Loucy (cell line): ENCODE measurements around the gene IGFLR1.
"Not testable (repeated sequence)": the region's sequence is repeated elsewhere in the genome, so short reads cannot be mapped to it uniquely, and the experiment has no call there.

Experiments used
- H2AFZ ChIP-seq: fragments of 200-600 bp; sonication (generic); 2 replicates; pipeline ENCODE4 v1.6.0; 2016; ENCODE audit warnings: antibody characterized with exemption, mild to moderate bottlenecking, low read length, moderate library complexity
- H3F3A ChIP-seq: fragments of 200-600 bp; 2 replicates; pipeline ENCODE4 v1.6.0; 2016; ENCODE audit warnings: antibody characterized with exemption, low read depth, mild to moderate bottlenecking
- H3K27me3 ChIP-seq: fragments of 200-600 bp; sonication (generic); 2 replicates; pipeline ENCODE4 v1.6.1; 2014; ENCODE audit warnings: low read length, mild to moderate bottlenecking; ENCODE audit not compliant: insufficient read depth, poor library complexity, severe bottlenecking
- H3K36me3 ChIP-seq: fragments of 200-600 bp; sonication (generic); 2 replicates; pipeline ENCODE4 v1.6.1; 2016; ENCODE audit warnings: low read length; ENCODE audit not compliant: insufficient read depth
- H3K4me1 ChIP-seq: fragments of 200-600 bp; sonication (generic); 2 replicates; pipeline ENCODE4 v1.5.1; 2014; ENCODE audit warnings: low read length, mild to moderate bottlenecking; ENCODE audit not compliant: insufficient read depth, poor library complexity, severe bottlenecking
- H3K4me2 ChIP-seq: fragments of 200-600 bp; sonication (generic); 2 replicates; pipeline ENCODE4 v1.6.0; 2014; ENCODE audit warnings: antibody characterized with exemption, low read length, low read depth, mild to moderate bottlenecking; ENCODE audit not compliant: poor library complexity, severe bottlenecking
- H3K4me3 ChIP-seq: fragments of 200-600 bp; sonication (generic); 2 replicates; pipeline ENCODE4 v1.5.1; 2014; ENCODE audit warnings: low read length, mild to moderate bottlenecking, mixed read lengths; ENCODE audit not compliant: poor library complexity, severe bottlenecking
- H3K79me2 ChIP-seq: fragments of 200-600 bp; sonication (generic); 2 replicates; pipeline ENCODE4 v1.6.1; 2014; ENCODE audit warnings: low read length; ENCODE audit not compliant: insufficient read depth
- H3K9ac ChIP-seq: fragments of 200-600 bp; sonication (generic); 2 replicates; pipeline ENCODE4 v1.6.0; 2014; ENCODE audit warnings: mild to moderate bottlenecking, low read depth, low read length, moderate library complexity; ENCODE audit not compliant: poor library complexity, severe bottlenecking
- H3K9me2 ChIP-seq: fragments of 200-600 bp; sonication (generic); replicated peaks from 2 replicates; pipeline ENCODE4 v1.6.1; 2016; ENCODE audit warnings: low read depth, low read length, mixed read lengths
- H3K9me3 ChIP-seq: fragments of 200-600 bp; sonication (generic); 2 replicates; pipeline ENCODE4 v1.6.1; 2014; ENCODE audit warnings: mild to moderate bottlenecking, antibody characterized with exemption, low read length, low read depth; ENCODE audit not compliant: insufficient read depth
- H4K20me1 ChIP-seq: fragments of 200-600 bp; sonication (generic); 2 replicates; pipeline ENCODE4 v1.6.0; 2014; ENCODE audit warnings: antibody characterized with exemption, low read length, mild to moderate bottlenecking; ENCODE audit not compliant: insufficient read depth, poor library complexity, severe bottlenecking
- CTCF ChIP-seq: fragments of 200-600 bp; sonication (generic); conservative IDR thresholded peaks from 2 replicates; pipeline ENCODE4 v1.5.1; 2014; ENCODE audit warnings: mild to moderate bottlenecking, antibody characterized with exemption, low read length
- EZH2phosphoT487 ChIP-seq: fragments of 200-600 bp; IDR thresholded peaks from 2 replicates; pipeline ENCODE4 v1.6.1; 2018; ENCODE audit warnings: antibody characterized with exemption, mild to moderate bottlenecking, moderate library complexity, borderline replicate concordance

Gene IGFLR1

DNA sequence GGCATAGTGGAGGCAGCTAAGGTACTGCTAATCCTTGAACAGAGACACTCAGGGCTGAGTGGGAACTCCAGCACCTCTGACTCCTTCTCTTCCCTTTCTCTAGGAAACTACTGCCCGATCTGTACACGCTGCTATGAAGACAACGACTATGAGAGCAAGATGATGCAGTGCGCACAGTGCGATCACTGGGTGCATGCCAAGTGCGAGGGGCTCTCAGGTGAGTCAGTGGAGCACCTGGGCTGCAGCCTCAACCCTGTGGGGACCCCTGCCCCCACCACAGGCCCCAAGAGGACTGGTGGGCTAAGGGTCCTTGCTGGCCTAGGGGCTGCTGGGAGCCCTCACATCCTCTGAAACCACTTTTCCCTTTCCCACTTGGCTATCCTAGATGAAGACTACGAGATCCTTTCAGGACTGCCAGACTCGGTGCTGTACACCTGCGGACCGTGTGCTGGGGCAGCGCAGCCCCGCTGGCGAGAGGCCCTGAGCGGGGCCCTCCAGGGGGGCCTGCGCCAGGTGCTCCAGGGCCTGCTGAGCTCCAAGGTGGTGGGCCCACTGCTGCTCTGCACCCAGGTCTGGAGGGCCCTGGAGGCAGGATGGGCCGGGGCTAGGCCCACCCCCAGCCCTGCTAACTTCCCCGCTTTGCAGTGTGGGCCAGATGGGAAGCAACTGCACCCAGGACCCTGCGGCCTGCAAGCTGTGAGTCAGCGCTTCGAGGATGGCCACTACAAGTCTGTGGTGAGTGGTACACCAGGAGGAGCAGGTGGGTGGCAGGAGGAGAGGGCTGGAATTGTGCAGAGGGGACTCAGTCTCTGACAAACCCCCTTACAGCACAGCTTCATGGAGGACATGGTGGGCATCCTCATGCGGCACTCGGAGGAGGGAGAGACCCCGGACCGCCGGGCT lies 14.9 kb downstream of the IGFLR1 start:
- H3K4me1 ChIP-seq = no peaks in the 10 kb centered on the region
- no peak for TF ChIP-seq EZH2phosphoT487
- TF ChIP-seq CTCF = no peak
- no peaks in the 10 kb centered on the region for H3K27me3 ChIP-seq
- no peaks in the 10 kb centered on the region for H3K9me3 ChIP-seq
- peaks cover 6% of the 10 kb centered on the region for H4K20me1 ChIP-seq
- no peaks in the 10 kb centered on the region for H3F3A ChIP-seq
- H2AFZ ChIP-seq = no peak overlapping the region
- peaks cover 3% of the 10 kb centered on the region; the same call in 1 of the 2 replicates for H3K79me2 ChIP-seq
- no peak overlapping the region for H3K4me2 ChIP-seq
- no peaks in the 10 kb centered on the region for H3K9me2 ChIP-seq
- H3K36me3 ChIP-seq = peaks cover 86% of the 10 kb centered on the region; the same call in 1 of the 2 replicates
- no peak overlapping the region for H3K4me3 ChIP-seq
- H3K9ac ChIP-seq = no peak overlapping the region

DNA sequence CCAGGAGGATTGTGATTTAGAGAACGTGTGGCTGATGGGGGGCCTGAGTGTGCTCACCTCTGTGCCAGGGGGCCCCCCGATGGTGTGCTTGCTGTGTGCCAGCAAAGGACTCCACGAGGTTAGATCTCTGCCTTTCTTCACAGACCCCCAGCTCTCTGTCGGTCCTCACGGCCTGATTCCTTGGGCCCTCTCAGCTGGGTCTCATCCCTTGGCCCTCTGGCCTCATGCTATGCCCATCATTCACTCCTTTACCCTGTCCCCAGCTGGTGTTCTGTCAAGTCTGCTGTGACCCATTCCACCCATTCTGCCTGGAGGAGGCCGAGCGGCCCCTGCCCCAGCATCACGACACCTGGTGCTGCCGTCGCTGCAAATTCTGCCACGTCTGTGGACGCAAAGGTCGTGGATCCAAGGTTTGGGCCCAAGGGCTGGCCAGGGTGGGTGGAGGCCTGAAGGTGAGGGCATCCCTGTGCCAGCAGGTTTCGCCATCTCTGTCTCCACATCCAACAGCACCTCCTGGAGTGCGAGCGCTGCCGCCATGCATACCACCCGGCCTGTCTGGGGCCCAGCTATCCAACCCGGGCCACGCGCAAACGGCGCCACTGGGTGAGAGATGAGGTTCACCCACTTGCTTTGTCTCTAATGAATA lies 16.9 kb downstream of the IGFLR1 start:
- Histone ChIP-seq H3K4me1 (no peaks in the 10 kb centered on the region), H3F3A (no peaks in the 10 kb centered on the region), H3K36me3 (peaks cover 83% of the 10 kb centered on the region; the same call in 1 of the 2 replicates), H3K9me3 (no peaks in the 10 kb centered on the region), H3K4me2 (no peak overlapping the region), H3K79me2 (peaks cover 19% of the 10 kb centered on the region), H3K9ac (no peak overlapping the region), H3K27me3 (no peaks in the 10 kb centered on the region), H3K4me3 (no peak overlapping the region), H2AFZ (no peak overlapping the region), H3K9me2 (no peaks in the 10 kb centered on the region), H4K20me1 (peaks cover 6% of the 10 kb centered on the region)
- TF ChIP-seq EZH2phosphoT487 (no peak), CTCF (no peak)

GRCh38 chr19:35724560-35724959 lies 17.7 kb downstream of the IGFLR1 start:
- no peaks in the 10 kb centered on the region for H3K9me2 ChIP-seq
- peaks cover 13% of the 10 kb centered on the region for H4K20me1 ChIP-seq
- H3K4me1 ChIP-seq = peaks cover 3% of the 10 kb centered on the region
- H2AFZ ChIP-seq = no peak overlapping the region
- H3F3A ChIP-seq = no peaks in the 10 kb centered on the region
- H3K4me2 ChIP-seq = no peak overlapping the region
- peaks cover 27% of the 10 kb centered on the region for H3K79me2 ChIP-seq
- H3K27me3 ChIP-seq = no peaks in the 10 kb centered on the region
- no peak overlapping the region for H3K4me3 ChIP-seq
- H3K9me3 ChIP-seq = no peaks in the 10 kb centered on the region
- peaks cover 75% of the 10 kb centered on the region; the same call in 1 of the 2 replicates for H3K36me3 ChIP-seq
- TF ChIP-seq CTCF (no peak), EZH2phosphoT487 (no peak)
- no peak overlapping the region for H3K9ac ChIP-seq

- not testable (repeated sequence) for H3F3A ChIP-seq, H3K9me3 ChIP-seq, H3K4me3 ChIP-seq, H3K4me1 ChIP-seq, H3K9me2 ChIP-seq, H2AFZ ChIP-seq, H3K27me3 ChIP-seq, H3K4me2 ChIP-seq, H3K9ac ChIP-seq
- Histone ChIP-seq H3K36me3 (peaks cover 71% of the 10 kb centered on the region; the same call in 1 of the 2 replicates), H4K20me1 (peaks cover 17% of the 10 kb centered on the region), H3K79me2 (peaks cover 32% of the 10 kb centered on the region)
These were observed 18.1 kb downstream of the IGFLR1 start for GRCh38 chr19:35724132-35724531.
